K562 (cell line): ENCODE measurements around the gene TBC1D7. TPM values are rescaled to one million over a fixed set of nuclear protein-coding genes. Genes with fewer than 3 reads are reported as not detected.

Experiments
- ATAC-seq: fragments of 200-7000 bp; cut with Tn5 transposase; 3 replicates; pipeline ENCODE4 v1.9.1; 2020; ENCODE audit warnings: moderate library complexity
- BruUV-seq: library from RNA; stranded (reverse); fragments of 400-500 nt; replicated peaks from 2 replicates; lab custom pipeline; 2021; lab: Mats Ljungman, UMichigan
- CTCF ChIA-PET: fragments of 300-600 bp; formaldehyde crosslinking; extraction: SDS; loops from one replicate; lab custom pipeline; 2021; ENCODE audit warnings: low intra/inter-chr PET ratio; lab: Yijun Ruan, JAX
- POLR2A ChIA-PET: fragments of 300-600, 350-650 bp; sonication (Branson Sonifier 250); formaldehyde crosslinking; extraction: SDS; loops from one replicate; lab custom pipeline; 2021; ENCODE audit warnings: antibody characterized with exemption, inconsistent platforms; lab: Yijun Ruan, JAX
- DNase-seq, 4 experiments: peaks; one replicate each; pipeline versions ENCODE4 v3.0.0 to v3.0.0-alpha.2; 2011 to 2018; ENCODE audit warnings: low spot score in 3 of 4, mixed read lengths in 3 of 4; ENCODE audit errors: extremely low read depth in 1 of 4
- FAIRE-seq: peaks from 2 replicates; lab custom pipeline; 2011; peaks lifted over from hg19 to GRCh38; lab: Jason Lieb, UNC
- H2AFZ ChIP-seq: 2 replicates; pipeline ENCODE4 v1.6.0; 2011; ENCODE audit warnings: low read depth, low read length, control low read depth, inconsistent platforms
- H3K27ac ChIP-seq: fragments of 200-600 bp; 3 replicates; pipeline ENCODE4 v1.8.0; 2011; ENCODE audit warnings: low read depth, mild to moderate bottlenecking, control low read depth, inconsistent platforms, low read length, moderate library complexity, mixed read lengths; ENCODE audit errors: extremely low read depth
- H3K27me3 ChIP-seq, 2 experiments: fragments of 300-600 bp in 1 of 2; 2 replicates in 1 of 2; 3 replicates in 1 of 2; pipeline versions ENCODE4 v1.6.0 to v1.8.0; 2011; ENCODE audit warnings: inconsistent platforms in 2 of 2, low read length in 2 of 2, mild to moderate bottlenecking in 1 of 2, mixed read lengths in 1 of 2, moderate library complexity in 1 of 2; ENCODE audit not compliant: control insufficient read depth in 2 of 2, insufficient read depth in 2 of 2
- H3K36me3 ChIP-seq: fragments of 300-600 bp; 3 replicates; pipeline ENCODE4 v1.8.0; 2011; ENCODE audit warnings: mild to moderate bottlenecking, low read length, inconsistent platforms; ENCODE audit not compliant: control insufficient read depth, insufficient read depth
- H3K4me1 ChIP-seq, 2 experiments: fragments of 200-600 bp in 1 of 2; replicated peaks in 1 of 2; 2 replicates in 1 of 2; 3 replicates in 1 of 2; pipeline versions ENCODE4 v1.5.1 to v1.8.0; 2011; ENCODE audit warnings: inconsistent platforms in 2 of 2, low read length in 2 of 2, mild to moderate bottlenecking in 1 of 2, mixed read lengths in 1 of 2, moderate library complexity in 1 of 2; ENCODE audit not compliant: control insufficient read depth in 2 of 2, insufficient read depth in 2 of 2
- H3K4me2 ChIP-seq: 2 replicates; pipeline ENCODE4 v1.6.1; 2011; ENCODE audit warnings: low read length, control low read depth, inconsistent platforms, mixed read lengths; ENCODE audit not compliant: insufficient read depth
- H3K4me3 ChIP-seq: fragments of 200-600 bp; sonication (generic), shearing (Covaris generic); 2 replicates; pipeline ENCODE4 v1.5.1; 2016; ENCODE audit warnings: control low read depth, inconsistent platforms
- H3K79me2 ChIP-seq: fragments of 200-600 bp; 3 replicates; pipeline ENCODE4 v1.8.0; 2011; ENCODE audit warnings: low read length, inconsistent platforms; ENCODE audit not compliant: control insufficient read depth, insufficient read depth
- H3K9ac ChIP-seq, 2 experiments: 2 replicates each; pipeline versions ENCODE4 v1.6.0 to v1.6.1; 2011; ENCODE audit warnings: low read depth in 2 of 2, low read length in 2 of 2, control low read depth in 1 of 2, inconsistent platforms in 1 of 2, mild to moderate bottlenecking in 1 of 2, mixed read lengths in 1 of 2; ENCODE audit not compliant: insufficient read depth in 1 of 2
- H3K9me1 ChIP-seq: one replicate; pipeline ENCODE4 v1.6.0; 2011; ENCODE audit warnings: inconsistent platforms, mild to moderate bottlenecking, low read length, moderate library complexity; ENCODE audit not compliant: control insufficient read depth, insufficient read depth
- H3K9me3 ChIP-seq: replicated peaks from 2 replicates; pipeline ENCODE4 v1.5.1; 2011; ENCODE audit warnings: low read depth, low read length, inconsistent platforms; ENCODE audit not compliant: control insufficient read depth, insufficient read depth
- H4K20me1 ChIP-seq: replicated peaks from 2 replicates; pipeline ENCODE4 v1.6.1; 2011; ENCODE audit warnings: low read length, inconsistent platforms, mixed read lengths; ENCODE audit not compliant: control insufficient read depth, insufficient read depth
- ATF3 ChIP-seq, 2 experiments: fragments of 450-650 bp in 1 of 2; sonication (generic) in 1 of 2; formaldehyde crosslinking in 1 of 2; IDR thresholded peaks in 1 of 2; conservative IDR thresholded peaks in 1 of 2; 2 replicates each; pipeline versions ENCODE4 v1.6.1 to v1.8.1; 2016 to 2023; ENCODE audit warnings: mild to moderate bottlenecking in 2 of 2, moderate library complexity in 2 of 2, inconsistent platforms in 1 of 2, missing genetic modification reagents in 1 of 2
- COPS2 ChIP-seq: fragments of 450-650 bp; conservative IDR thresholded peaks from 2 replicates; pipeline ENCODE4 v1.6.1; 2016; ENCODE audit warnings: mild to moderate bottlenecking, moderate library complexity
- DIDO1 ChIP-seq: fragments of 450-650 bp; IDR thresholded peaks from 2 replicates; pipeline ENCODE4 v1.6.1; 2016; ENCODE audit warnings: low read depth, missing biosample characterization, missing genetic modification characterization
- ESRRA ChIP-seq: fragments of 450-650 bp; IDR thresholded peaks from 2 replicates; pipeline ENCODE4 v1.6.1; 2014; ENCODE audit warnings: low read depth, mild to moderate bottlenecking, moderate library complexity, borderline replicate concordance
- MEF2D ChIP-seq: conservative IDR thresholded peaks from 2 replicates; pipeline ENCODE4 v1.6.1; 2016; ENCODE audit warnings: low read depth, missing genetic modification characterization, missing compliant biosample characterization
- RAD21 ChIP-seq, 2 experiments: fragments of 250-450 bp in 1 of 2; fragments of 450-650 bp in 1 of 2; sonication (Bioruptor Pico) in 1 of 2; formaldehyde crosslinking in 1 of 2; IDR thresholded peaks in 1 of 2; conservative IDR thresholded peaks in 1 of 2; 2 replicates each; pipeline versions ENCODE4 v1.4.0 to v1.8.0; 2020 to 2022; ENCODE audit warnings: mild to moderate bottlenecking in 2 of 2, moderate library complexity in 1 of 2
- SIN3B ChIP-seq: fragments of 450-650 bp; IDR thresholded peaks from 2 replicates; pipeline ENCODE4 v1.6.1; 2017; ENCODE audit warnings: low read depth, mild to moderate bottlenecking, moderate library complexity
- SMAD4 ChIP-seq: fragments of 250-450 bp; sonication (Bioruptor Pico); conservative IDR thresholded peaks from 2 replicates; pipeline ENCODE4 v1.8.0; 2021; ENCODE audit warnings: inconsistent platforms, mild to moderate bottlenecking, moderate library complexity
- SUPT5H ChIP-seq: fragments of 450-650 bp; IDR thresholded peaks from 2 replicates; pipeline ENCODE4 v1.6.1; 2016
- TEAD2 ChIP-seq: fragments of 450-650 bp; IDR thresholded peaks from 2 replicates; pipeline ENCODE4 v1.6.1; 2016; ENCODE audit warnings: missing genetic modification characterization, control low read depth, missing compliant biosample characterization
- ZNF518B ChIP-seq: fragments of 250-450 bp; sonication (Bioruptor Pico); IDR thresholded peaks from 2 replicates; pipeline ENCODE4 v1.5.0; 2021; ENCODE audit warnings: mild to moderate bottlenecking, moderate library complexity
- whole genome bisulfite sequencing: fragments of 100-300 bp; shearing (Covaris generic); methylation state at CpG from one replicate; pipeline ENCODE4 v1.1.6; 2016; ENCODE audit warnings: low coverage, mixed read lengths; ENCODE audit not compliant: insufficient coverage; ENCODE audit errors: missing lambda C conversion rate; 5-methylcytosine and 5-hydroxymethylcytosine counted together
- in situ Hi-C: fragments of 300-500 bp; cut with MboI; formaldehyde crosslinking; loops from 4 replicates; pipeline ENCODE4 v1.15.0; 2018; ENCODE audit warnings: inconsistent platforms, mixed read lengths
- intact Hi-C: fragments of 100-400 bp; cut with micrococcal nuclease; formaldehyde crosslinking; loops from 2 replicates; pipeline ENCODE4 v1.14.2; 2022
- polyA plus RNA-seq, 8 experiments: library from polyadenylated mRNA; depleted of rRNA in 4 of 8; stranded (reverse) in 5 of 8; unstranded in 3 of 8; fragments of >200 nt; fragmentation: Nextera tagmentation in 2 of 8; fragmentation: Illumina TruSeq in 1 of 8; extraction: Ambion mirVana in 2 of 8; extraction: Trizol in 1 of 8; gene quantifications; 2 replicates each; pipeline versions ENCODE4 v1.2.1 to v1.2.3, GENCODE V29; 2011 to 2014; ENCODE audit warnings: inconsistent platforms in 1 of 8, missing spikeins in 1 of 8
- total RNA-seq, 7 experiments: library from RNA; depleted of rRNA in 6 of 7; stranded (reverse); fragments of >200 nt in 6 of 7; fragmentation: Illumina TruSeq in 2 of 7; extraction: Trizol in 2 of 7; gene quantifications; 2 replicates each; pipeline versions ENCODE4 v1.2.1 to v1.2.3, GENCODE V29; 2011 to 2021; ENCODE audit warnings: low replicate concordance in 1 of 7
- TF ChIP-seq, protein P1 (sequence below), 3 experiments: IDR thresholded peaks in 2 of 3; conservative IDR thresholded peaks in 1 of 3; 2 replicates each; pipeline ENCODE4 v1.5.1; 2011 to 2012; ENCODE audit warnings: low read length in 3 of 3, mild to moderate bottlenecking in 3 of 3, control low read depth in 2 of 3, improper control_type of control experiment in 1 of 3, inconsistent platforms in 1 of 3, low read depth in 1 of 3, mixed read lengths in 1 of 3, moderate library complexity in 1 of 3; ENCODE audit not compliant: insufficient read depth in 2 of 3

Gene TBC1D7
- total and polyA plus RNA-seq, 9 of the 15 experiments (the other 6 are each of a cell fraction or from before 2014, with no cell fraction given), result 49.4 to 107 (median 61.1) TPM

GRCh38 chr6:13296536-13296997 is 31.8 kb downstream of the TBC1D7 start:
- Histone ChIP-seq H3K9ac (peak overlapping the region in 1 of 2 experiments; percentile 47; a peak in 1 of 4 replicates), H4K20me1 (no peaks in the 10 kb centered on the region), H3K79me2 (no peaks in the 10 kb centered on the region), H3K27me3 (no peaks in the 10 kb centered on the region), H3K4me1 (no peaks in the 10 kb centered on the region), H3K9me3 (no peaks in the 10 kb centered on the region), H3K36me3 (peaks cover 37% of the 10 kb centered on the region; the same call in 2 of the 3 replicates), H2AFZ (no peak overlapping the region), H3K9me1 (no peaks in the 10 kb centered on the region), H3K4me2 (no peak overlapping the region), H3K4me3 (no peak overlapping the region), H3K27ac (no peak overlapping the region)
- TF ChIP-seq MEF2D (tag) (no peak), SMAD4 (CRISPR knock-in tag) (no peak), SIN3B (no peak), ESRRA (no peak), SUPT5H (no peak), RAD21 (CRISPR knock-in tag; conservative IDR thresholded peaks at IDR 0.05 in 1 of 2, IDR thresholded peaks at IDR 0.05 in 1 of 2) (peak in 1 of 2 experiments; percentile 40; a peak in 2 of 4 replicates), COPS2 (no peak), DIDO1 (tag) (no peak), ZNF518B (CRISPR knock-in tag) (no peak), TEAD2 (tag) (no peak), ATF3 (IDR thresholded peaks at IDR 0.05) (no peak), ATF3 (CRISPR knock-in tag; conservative IDR thresholded peaks at IDR 0.05) (no peak)
- TF ChIP-seq, protein P1, sequence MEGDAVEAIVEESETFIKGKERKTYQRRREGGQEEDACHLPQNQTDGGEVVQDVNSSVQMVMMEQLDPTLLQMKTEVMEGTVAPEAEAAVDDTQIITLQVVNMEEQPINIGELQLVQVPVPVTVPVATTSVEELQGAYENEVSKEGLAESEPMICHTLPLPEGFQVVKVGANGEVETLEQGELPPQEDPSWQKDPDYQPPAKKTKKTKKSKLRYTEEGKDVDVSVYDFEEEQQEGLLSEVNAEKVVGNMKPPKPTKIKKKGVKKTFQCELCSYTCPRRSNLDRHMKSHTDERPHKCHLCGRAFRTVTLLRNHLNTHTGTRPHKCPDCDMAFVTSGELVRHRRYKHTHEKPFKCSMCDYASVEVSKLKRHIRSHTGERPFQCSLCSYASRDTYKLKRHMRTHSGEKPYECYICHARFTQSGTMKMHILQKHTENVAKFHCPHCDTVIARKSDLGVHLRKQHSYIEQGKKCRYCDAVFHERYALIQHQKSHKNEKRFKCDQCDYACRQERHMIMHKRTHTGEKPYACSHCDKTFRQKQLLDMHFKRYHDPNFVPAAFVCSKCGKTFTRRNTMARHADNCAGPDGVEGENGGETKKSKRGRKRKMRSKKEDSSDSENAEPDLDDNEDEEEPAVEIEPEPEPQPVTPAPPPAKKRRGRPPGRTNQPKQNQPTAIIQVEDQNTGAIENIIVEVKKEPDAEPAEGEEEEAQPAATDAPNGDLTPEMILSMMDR (IDR thresholded peaks at IDR 0.05 in 2 of 3, conservative IDR thresholded peaks at IDR 0.05 in 1 of 3; ENCODE audit: insufficient read depth in 2 of 3, low read depth in 1 of 3, low read length in 3 of 3), result peak in 2 of 3 experiments; percentile 16 to 35; a peak in 3 of 6 replicates
- no TSS peak for BruUV-seq
- intact Hi-C loops (no loop called here), in situ Hi-C loops (no loop called here)
- 81% methylated on average over 9 of the region's 9 CpGs for WGBS
- DNase-seq, result peak in 3 of 4 experiments; percentile 25 to 39 (median 26)
- ChIA-PET CTCF (no interaction called here), POLR2A (interaction anchor here (0.6 kb wide), 1 partner anchor 230 kb away, joined by 3 read pairs; no protein-coding TSS in a partner anchor)
- FAIRE-seq, result no peak
- ATAC-seq, result peak; percentile 79
